GM23338 (cell line): ENCODE measurements around the gene CLOCK. TPM values are rescaled to one million over a fixed set of nuclear protein-coding genes. Genes with fewer than 3 reads are reported as not detected.
A peak's percentile ranks its signal among the peaks of the same experiment; 100 is the strongest.
"Not testable (repeated sequence)": the region's sequence is repeated elsewhere in the genome, so short reads cannot be mapped to it uniquely, and the experiment has no call there.

Experiments used
- ATAC-seq: fragments of 200-7000 bp; cut with Tn5 transposase; 3 replicates; pipeline ENCODE4 v1.9.1; 2020
- DNase-seq: peaks from one replicate; pipeline ENCODE4 v3.0.0-alpha.2; 2015; ENCODE audit warnings: low spot score
- H2AFZ ChIP-seq: fragments of 200-600 bp; sonication (generic); 2 replicates; pipeline ENCODE4 v1.8.0; 2016; ENCODE audit warnings: antibody characterized with exemption, mild to moderate bottlenecking, moderate library complexity
- H3F3A ChIP-seq: fragments of 200-600 bp; sonication (generic); replicated peaks from 2 replicates; pipeline ENCODE4 v1.8.0; 2017; ENCODE audit warnings: antibody characterized with exemption, mixed run types, low read depth
- H3K27ac ChIP-seq: fragments of 200-600 bp; sonication (generic); 2 replicates; pipeline ENCODE4 v1.6.1; 2016; ENCODE audit warnings: low read depth
- H3K27me3 ChIP-seq: fragments of 200-600 bp; sonication (generic); 2 replicates; pipeline ENCODE4 v1.8.0; 2016; ENCODE audit warnings: mild to moderate bottlenecking, mixed run types, moderate library complexity; ENCODE audit not compliant: insufficient read depth
- H3K36me3 ChIP-seq: fragments of 200-600 bp; sonication (generic); 2 replicates; pipeline ENCODE4 v1.8.0; 2016; ENCODE audit warnings: mild to moderate bottlenecking; ENCODE audit not compliant: insufficient read depth
- H3K4me1 ChIP-seq: fragments of 200-600 bp; sonication (generic); 2 replicates; pipeline ENCODE4 v1.8.0; 2016; ENCODE audit warnings: mild to moderate bottlenecking, moderate library complexity; ENCODE audit not compliant: insufficient read depth
- H3K4me2 ChIP-seq: fragments of 200-600 bp; sonication (generic); 2 replicates; pipeline ENCODE4 v1.7.1; 2017; ENCODE audit warnings: mixed run types
- H3K4me3 ChIP-seq: fragments of 200-600 bp; sonication (generic); 2 replicates; pipeline ENCODE4 v1.6.1; 2016; ENCODE audit warnings: mixed run types
- H3K79me2 ChIP-seq: fragments of 200-600 bp; sonication (generic); replicated peaks from 2 replicates; pipeline ENCODE4 v1.8.0; 2017; ENCODE audit warnings: mild to moderate bottlenecking; ENCODE audit not compliant: insufficient read depth
- H3K9me2 ChIP-seq: fragments of 200-600 bp; sonication (generic); 2 replicates; pipeline ENCODE4 v1.8.0; 2017; ENCODE audit not compliant: insufficient read depth
- H4K20me1 ChIP-seq: fragments of 200-600 bp; sonication (generic); replicated peaks from 2 replicates; pipeline ENCODE4 v1.8.0; 2017; ENCODE audit warnings: mild to moderate bottlenecking; ENCODE audit not compliant: insufficient read depth
- H3K27ac Mint-ChIP-seq: 2 replicates; pipeline ENCODE4 v1.8.0; 2020; ENCODE audit warnings: inconsistent platforms, mild to moderate bottlenecking, moderate library complexity, mixed read lengths
- H3K27me3 Mint-ChIP-seq: 3 replicates; pipeline ENCODE4 v1.8.0; 2022; ENCODE audit warnings: low read depth, mild to moderate bottlenecking, moderate library complexity, mixed read lengths, inconsistent platforms; ENCODE audit not compliant: insufficient read depth, poor library complexity
- H3K36me3 Mint-ChIP-seq: 3 replicates; pipeline ENCODE4 v1.8.0; 2021; ENCODE audit warnings: low read depth, mild to moderate bottlenecking, inconsistent platforms, moderate library complexity, mixed read lengths
- H3K4me1 Mint-ChIP-seq: 3 replicates; pipeline ENCODE4 v1.8.0; 2020; ENCODE audit warnings: mild to moderate bottlenecking, inconsistent platforms, mixed read lengths
- H3K4me3 Mint-ChIP-seq: 3 replicates; pipeline ENCODE4 v1.8.0; 2021; ENCODE audit warnings: moderate library complexity, mild to moderate bottlenecking, inconsistent platforms, mixed read lengths
- H3K9me3 Mint-ChIP-seq: 3 replicates; pipeline ENCODE4 v1.8.0; 2020; ENCODE audit warnings: moderate library complexity, mild to moderate bottlenecking, inconsistent platforms, mixed read lengths
- CREB1 ChIP-seq: fragments of 250-450 bp; sonication (Bioruptor Pico); IDR thresholded peaks from 2 replicates; pipeline ENCODE4 v1.5.0; 2020; ENCODE audit warnings: low read depth, mild to moderate bottlenecking, moderate library complexity
- EZH2phosphoT487 ChIP-seq: fragments of 200-600 bp; sonication (generic); IDR thresholded peaks from one replicate; pipeline ENCODE4 v1.8.1; 2018; ENCODE audit warnings: antibody characterized with exemption; ENCODE audit not compliant: unreplicated experiment
- NANOG ChIP-seq: IDR thresholded peaks from 2 replicates; pipeline ENCODE4 v1.6.1; 2016; ENCODE audit warnings: antibody characterized with exemption, borderline replicate concordance
- POLR2AphosphoS5 ChIP-seq: IDR thresholded peaks from 2 replicates; pipeline ENCODE4 v1.6.1; 2016; ENCODE audit warnings: antibody characterized with exemption, low read depth
- STAT1 ChIP-seq: IDR thresholded peaks from one replicate; pipeline ENCODE4 v1.6.1; 2016; ENCODE audit warnings: antibody characterized with exemption; ENCODE audit not compliant: unreplicated experiment
- ZNF114 ChIP-seq: fragments of 250-450 bp; sonication (Bioruptor Pico); IDR thresholded peaks from 2 replicates; pipeline ENCODE4 v1.5.0; 2020; ENCODE audit warnings: mild to moderate bottlenecking, moderate library complexity
- ZNF331 ChIP-seq: fragments of 250-450 bp; sonication (Bioruptor Pico); IDR thresholded peaks from 2 replicates; pipeline ENCODE4 v1.5.0; 2020; ENCODE audit warnings: low read depth, mild to moderate bottlenecking, moderate library complexity
- polyA plus RNA-seq: library from polyadenylated mRNA; unstranded; fragments of >200 nt; fragmentation: Nextera tagmentation; extraction: Ambion mirVana; gene quantifications from 2 replicates; pipeline ENCODE4 v1.2.1, GENCODE V29; 2016
- total RNA-seq: library from RNA; depleted of rRNA; stranded (reverse); fragments of >200 nt; shearing (Covaris generic); gene quantifications from 2 replicates; pipeline ENCODE4 v1.2.3, GENCODE V29; 2014
- TF ChIP-seq, protein P1 (sequence below): fragments of 250-450 bp; sonication (Bioruptor Pico); IDR thresholded peaks from 2 replicates; pipeline ENCODE4 v1.5.0; 2020; ENCODE audit warnings: mild to moderate bottlenecking, moderate library complexity

Gene CLOCK
- total and polyA plus RNA-seq, 2 experiments from 2014 or later: 17.1 to 28.8 TPM

DNA sequence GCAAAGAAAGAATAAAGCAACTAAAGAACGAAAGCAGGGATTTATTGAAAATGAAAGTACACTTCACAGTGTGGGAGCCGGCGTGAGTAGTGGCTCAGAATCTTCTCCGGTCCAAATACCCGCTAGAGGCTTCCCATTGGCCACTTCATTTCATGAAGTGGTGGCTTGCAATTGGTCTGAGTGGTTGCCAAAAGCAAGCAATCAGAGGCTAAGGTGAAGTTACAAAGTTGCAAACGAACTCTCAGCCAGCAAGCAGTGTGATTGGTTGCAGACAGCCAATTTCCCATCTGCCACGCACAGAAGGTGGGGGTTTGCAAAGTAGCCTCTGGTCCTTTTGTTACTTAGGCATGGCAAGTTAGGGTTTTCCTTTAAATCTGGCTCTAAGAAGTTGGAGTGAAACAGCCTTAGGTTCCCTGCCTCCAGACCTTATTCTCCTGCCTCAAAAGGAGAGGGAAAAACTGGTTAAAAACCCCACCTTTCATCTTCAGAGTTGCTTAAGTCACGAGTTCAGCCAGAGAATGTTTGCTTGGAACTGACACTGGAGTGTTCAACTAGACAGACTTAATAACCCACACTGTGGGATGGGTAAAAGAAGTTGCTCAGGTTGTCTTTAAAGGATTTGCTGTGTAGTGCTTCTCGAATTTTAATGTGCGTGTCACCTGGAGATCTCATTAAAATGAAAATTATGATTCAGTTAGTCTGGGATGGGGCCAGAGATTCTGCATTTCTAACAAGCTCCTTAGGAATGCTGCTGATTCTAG, 6.9 kb upstream of the CLOCK start:
- H3K9me2 ChIP-seq: no peaks in the 10 kb centered on the region
- no peak overlapping the region for H3K4me3 ChIP-seq
- H3K36me3 Mint-ChIP-seq: 0 out of 3 replicates have a peak, but pooled peaks cover 3% of the 10 kb centered on the region
- peaks cover 22% of the 10 kb centered on the region for H3K4me1 Mint-ChIP-seq
- no peaks in the 10 kb centered on the region for H4K20me1 ChIP-seq
- H3F3A ChIP-seq: no peaks in the 10 kb centered on the region
- H2AFZ ChIP-seq: 0 out of 2 replicates have a peak overlapping the region, but pooled peaks have one; percentile 0
- H3K79me2 ChIP-seq: no peaks in the 10 kb centered on the region
- H3K4me2 ChIP-seq: peak overlapping the region; percentile 29; the same call in 1 of the 2 replicates
- H3K36me3 ChIP-seq: no peaks in the 10 kb centered on the region
- H3K4me1 ChIP-seq: peaks cover 10% of the 10 kb centered on the region
- no peak overlapping the region; the same call in 1 of the 2 replicates for H3K27ac Mint-ChIP-seq
- H3K27me3 ChIP-seq: no peaks in the 10 kb centered on the region
- peak; percentile 66 for DNase-seq
- H3K4me3 Mint-ChIP-seq: no peak overlapping the region; the same call in 2 of the 3 replicates
- peaks cover 4% of the 10 kb centered on the region for H3K27me3 Mint-ChIP-seq
- peak; percentile 92 for ATAC-seq
- TF ChIP-seq ZNF331 (CRISPR knock-in tag) (no peak), ZNF114 (no peak)
- no peaks in the 10 kb centered on the region; the same call in 2 of the 3 replicates for H3K9me3 Mint-ChIP-seq
- no peak overlapping the region; the same call in 1 of the 2 replicates for H3K27ac ChIP-seq

DNA sequence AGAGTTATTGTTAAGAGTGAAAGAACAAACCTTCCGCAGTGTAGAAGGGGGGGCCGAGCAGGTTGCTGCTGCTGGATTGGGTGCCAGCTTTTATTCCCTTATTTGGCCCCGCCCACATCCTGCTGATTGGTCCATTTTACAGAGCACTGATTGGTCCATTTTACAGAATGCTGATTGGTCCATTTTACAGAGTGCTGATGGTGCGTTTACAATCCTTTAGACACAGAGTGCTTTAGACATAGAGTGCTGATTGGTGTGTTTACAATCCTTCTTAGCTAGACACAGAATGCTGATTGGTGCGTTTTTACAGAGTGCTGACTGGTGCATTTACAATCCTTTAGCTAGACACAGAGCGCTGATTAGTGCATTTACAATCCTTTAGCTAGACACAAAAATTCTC, 5.3 kb upstream of the CLOCK start:
- not testable (repeated sequence) for H3K27ac ChIP-seq, DNase-seq, H3K4me3 ChIP-seq, H3K79me2 ChIP-seq, ATAC-seq, H3K9me2 ChIP-seq, H3K36me3 Mint-ChIP-seq, H3K4me2 ChIP-seq, H3K27me3 ChIP-seq, H3K9me3 Mint-ChIP-seq, H4K20me1 ChIP-seq, H3K27ac Mint-ChIP-seq, H2AFZ ChIP-seq, H3K27me3 Mint-ChIP-seq, H3K4me3 Mint-ChIP-seq, H3K36me3 ChIP-seq
- peaks cover 31% of the 10 kb centered on the region for H3K4me1 Mint-ChIP-seq
- Histone ChIP-seq H3K4me1 (peaks cover 23% of the 10 kb centered on the region), H3F3A (peaks cover 12% of the 10 kb centered on the region)

DNA sequence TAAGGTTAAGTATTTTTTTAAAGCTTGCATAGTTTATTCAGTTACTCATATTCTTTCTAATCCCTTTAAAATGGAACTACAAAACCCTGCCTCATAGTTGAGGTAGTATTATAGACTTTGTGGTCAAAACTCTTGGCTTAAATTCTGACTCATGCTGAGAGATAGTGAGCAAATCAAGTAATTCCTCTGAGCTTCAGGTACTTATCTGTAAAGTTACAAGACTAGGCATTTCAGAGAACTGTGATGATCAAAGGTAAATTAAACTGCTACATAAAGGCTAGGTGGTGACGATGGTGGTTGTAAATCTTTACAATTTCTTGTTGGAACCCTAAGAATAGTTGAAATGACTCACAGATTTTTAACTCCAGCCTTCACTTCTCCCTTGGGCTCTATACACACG, 3.2 kb upstream of the CLOCK start:
- Histone ChIP-seq H3K27me3 (no peaks in the 10 kb centered on the region), H3K9me2 (no peaks in the 10 kb centered on the region), H3K36me3 (no peaks in the 10 kb centered on the region), H3K79me2 (peaks cover 6% of the 10 kb centered on the region), H3K4me3 (no peak overlapping the region), H3K27ac (no peak overlapping the region), H3K4me2 (no peak overlapping the region), H4K20me1 (no peaks in the 10 kb centered on the region), H3K4me1 (peaks cover 23% of the 10 kb centered on the region), H2AFZ (no peak overlapping the region), H3F3A (peaks cover 19% of the 10 kb centered on the region)
- DNase-seq: no peak
- H3K4me1 Mint-ChIP-seq: peaks cover 31% of the 10 kb centered on the region
- 0 out of 3 replicates have a peak, but pooled peaks cover 3% of the 10 kb centered on the region for H3K36me3 Mint-ChIP-seq
- no peaks in the 10 kb centered on the region; the same call in 2 of the 3 replicates for H3K9me3 Mint-ChIP-seq
- H3K27ac Mint-ChIP-seq: no peak overlapping the region
- no peak overlapping the region for H3K4me3 Mint-ChIP-seq
- peaks cover 5% of the 10 kb centered on the region for H3K27me3 Mint-ChIP-seq
- no peak for ATAC-seq
- TF ChIP-seq EZH2phosphoT487 (no peak), POLR2AphosphoS5 (no peak), CREB1 (no peak), STAT1 (no peak), ZNF114 (no peak), NANOG (no peak)
- TF ChIP-seq, protein P1, sequence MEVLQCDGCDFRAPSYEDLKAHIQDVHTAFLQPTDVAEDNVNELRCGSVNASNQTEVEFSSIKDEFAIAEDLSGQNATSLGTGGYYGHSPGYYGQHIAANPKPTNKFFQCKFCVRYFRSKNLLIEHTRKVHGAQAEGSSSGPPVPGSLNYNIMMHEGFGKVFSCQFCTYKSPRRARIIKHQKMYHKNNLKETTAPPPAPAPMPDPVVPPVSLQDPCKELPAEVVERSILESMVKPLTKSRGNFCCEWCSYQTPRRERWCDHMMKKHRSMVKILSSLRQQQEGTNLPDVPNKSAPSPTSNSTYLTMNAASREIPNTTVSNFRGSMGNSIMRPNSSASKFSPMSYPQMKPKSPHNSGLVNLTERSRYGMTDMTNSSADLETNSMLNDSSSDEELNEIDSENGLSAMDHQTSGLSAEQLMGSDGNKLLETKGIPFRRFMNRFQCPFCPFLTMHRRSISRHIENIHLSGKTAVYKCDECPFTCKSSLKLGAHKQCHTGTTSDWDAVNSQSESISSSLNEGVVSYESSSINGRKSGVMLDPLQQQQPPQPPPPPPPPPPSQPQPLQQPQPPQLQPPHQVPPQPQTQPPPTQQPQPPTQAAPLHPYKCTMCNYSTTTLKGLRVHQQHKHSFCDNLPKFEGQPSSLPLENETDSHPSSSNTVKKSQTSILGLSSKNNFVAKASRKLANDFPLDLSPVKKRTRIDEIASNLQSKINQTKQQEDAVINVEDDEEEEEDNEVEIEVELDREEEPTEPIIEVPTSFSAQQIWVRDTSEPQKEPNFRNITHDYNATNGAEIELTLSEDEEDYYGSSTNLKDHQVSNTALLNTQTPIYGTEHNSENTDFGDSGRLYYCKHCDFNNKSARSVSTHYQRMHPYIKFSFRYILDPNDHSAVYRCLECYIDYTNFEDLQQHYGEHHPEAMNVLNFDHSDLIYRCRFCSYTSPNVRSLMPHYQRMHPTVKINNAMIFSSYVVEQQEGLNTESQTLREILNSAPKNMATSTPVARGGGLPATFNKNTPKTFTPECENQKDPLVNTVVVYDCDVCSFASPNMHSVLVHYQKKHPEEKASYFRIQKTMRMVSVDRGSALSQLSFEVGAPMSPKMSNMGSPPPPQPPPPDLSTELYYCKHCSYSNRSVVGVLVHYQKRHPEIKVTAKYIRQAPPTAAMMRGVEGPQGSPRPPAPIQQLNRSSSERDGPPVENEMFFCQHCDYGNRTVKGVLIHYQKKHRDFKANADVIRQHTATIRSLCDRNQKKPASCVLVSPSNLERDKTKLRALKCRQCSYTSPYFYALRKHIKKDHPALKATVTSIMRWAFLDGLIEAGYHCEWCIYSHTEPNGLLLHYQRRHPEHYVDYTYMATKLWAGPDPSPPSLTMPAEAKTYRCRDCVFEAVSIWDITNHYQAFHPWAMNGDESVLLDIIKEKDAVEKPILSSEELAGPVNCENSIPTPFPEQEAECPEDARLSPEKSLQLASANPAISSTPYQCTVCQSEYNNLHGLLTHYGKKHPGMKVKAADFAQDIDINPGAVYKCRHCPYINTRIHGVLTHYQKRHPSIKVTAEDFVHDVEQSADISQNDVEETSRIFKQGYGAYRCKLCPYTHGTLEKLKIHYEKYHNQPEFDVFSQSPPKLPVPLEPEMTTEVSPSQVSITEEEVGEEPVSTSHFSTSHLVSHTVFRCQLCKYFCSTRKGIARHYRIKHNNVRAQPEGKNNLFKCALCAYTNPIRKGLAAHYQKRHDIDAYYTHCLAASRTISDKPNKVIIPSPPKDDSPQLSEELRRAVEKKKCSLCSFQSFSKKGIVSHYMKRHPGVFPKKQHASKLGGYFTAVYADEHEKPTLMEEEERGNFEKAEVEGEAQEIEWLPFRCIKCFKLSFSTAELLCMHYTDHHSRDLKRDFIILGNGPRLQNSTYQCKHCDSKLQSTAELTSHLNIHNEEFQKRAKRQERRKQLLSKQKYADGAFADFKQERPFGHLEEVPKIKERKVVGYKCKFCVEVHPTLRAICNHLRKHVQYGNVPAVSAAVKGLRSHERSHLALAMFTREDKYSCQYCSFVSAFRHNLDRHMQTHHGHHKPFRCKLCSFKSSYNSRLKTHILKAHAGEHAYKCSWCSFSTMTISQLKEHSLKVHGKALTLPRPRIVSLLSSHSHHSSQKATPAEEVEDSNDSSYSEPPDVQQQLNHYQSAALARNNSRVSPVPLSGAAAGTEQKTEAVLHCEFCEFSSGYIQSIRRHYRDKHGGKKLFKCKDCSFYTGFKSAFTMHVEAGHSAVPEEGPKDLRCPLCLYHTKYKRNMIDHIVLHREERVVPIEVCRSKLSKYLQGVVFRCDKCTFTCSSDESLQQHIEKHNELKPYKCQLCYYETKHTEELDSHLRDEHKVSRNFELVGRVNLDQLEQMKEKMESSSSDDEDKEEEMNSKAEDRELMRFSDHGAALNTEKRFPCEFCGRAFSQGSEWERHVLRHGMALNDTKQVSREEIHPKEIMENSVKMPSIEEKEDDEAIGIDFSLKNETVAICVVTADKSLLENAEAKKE (CRISPR knock-in tag): no peak
